Pancreas (tissue), 10 donors: ENCODE measurements around the gene SLC35A3. TPM values are rescaled to one million over a fixed set of nuclear protein-coding genes. Genes with fewer than 3 reads are reported as not detected.
"Not testable (repeated sequence)": the region's sequence is repeated elsewhere in the genome, so short reads cannot be mapped to it uniquely, and the experiment has no call there.

Source experiments
- ATAC-seq, 4 donors: fragments of 200-7000 bp; cut with Tn5 transposase; one replicate each; pipeline versions ENCODE4 v1.8.0 to v1.9.1; 2020; ENCODE audit warnings: mild to moderate bottlenecking in 4 of 4, moderate library complexity in 4 of 4
- DNase-seq, 6 donors: peaks; one replicate each; pipeline ENCODE4 v3.0.0-alpha.2; 2020
- FAIRE-seq: peaks from 2 replicates; lab custom pipeline; 2012; peaks lifted over from hg19 to GRCh38; lab: Jason Lieb, UNC
- H3K27ac ChIP-seq, 4 donors: fragments of 200-600 bp; sonication (generic); 1 replicate in 3 of 4; 2 replicates in 1 of 4; pipeline versions ENCODE4 v1.5.0 to v1.8.0; 2020
- H3K27me3 ChIP-seq, 4 donors: fragments of 200-600 bp; one replicate each; pipeline ENCODE4 v1.8.0; 2021
- H3K36me3 ChIP-seq, 3 donors: fragments of 200-600 bp; sonication (generic) in 1 of 3; one replicate each; pipeline versions ENCODE4 v1.5.0 to v1.8.0; 2020 to 2021
- H3K4me1 ChIP-seq, 3 donors: fragments of 200-600 bp; one replicate each; pipeline ENCODE4 v1.8.0; 2021
- H3K4me3 ChIP-seq, 4 donors: fragments of 200-600 bp; sonication (generic) in 2 of 4; one replicate each; pipeline versions ENCODE4 v1.5.0 to v1.8.0; 2020 to 2021
- H3K9me3 ChIP-seq, 4 donors: fragments of 200-600 bp; one replicate each; pipeline ENCODE4 v1.8.0; 2021
- CTCF ChIP-seq, 4 donors: fragments of 200-600 bp; sonication (generic) in 3 of 4; IDR thresholded peaks; one replicate each; pipeline versions ENCODE4 v1.5.0 to v1.8.0; 2021; ENCODE audit warnings: antibody characterized with exemption in 4 of 4
- WGBS, 2 donors: extraction: QIAGEN DNeasy Blood & Tissue Kit; methylation state at CpG; one replicate each; pipeline ENCODE4 v1.1.7; 2013; 5-methylcytosine and 5-hydroxymethylcytosine counted together
- intact Hi-C, 3 donors: fragments of 100-400 bp; cut with DNase I; formaldehyde crosslinking; loops; one replicate each; pipeline versions ENCODE4 v1.11.1 to v1.14.2; 2022
- polyA plus RNA-seq, 2 donors: library from polyadenylated mRNA; stranded (reverse); fragments of 200-250 nt; gene quantifications; one replicate each; pipeline ENCODE4 v1.2.3, GENCODE V29; 2013
- total RNA-seq, 6 donors: library from RNA; stranded (reverse); fragmentation: NEBNext Ultra II Directional in 4 of 6; extraction: Animal tissue kit (Norgen Biotek cat#: 25700) in 4 of 6; gene quantifications; one replicate each; pipeline versions ENCODE4 v1.2.1 to v1.2.4, GENCODE V29; 2021 to 2023
- donor health status: healthy with polysubstance abuse.
- donor health status: DM: no; HTN: no; CAD: no; lungs with moderate emphysema.
- donor health status: DM: no; HTN: no; CAD: no.
- donor health status: control.
- donor health status: control.
- donor health status: Bipolar disorder and iron deficiency.
- donor health status: DM: yes; HTN: yes; CAD: no.
- donor health status: DM: no; HTN: no; CAD: no.
- donor health status: DM: no; HTN: no; CAD: no.
- donor health status: DM: yes; HTN: yes; CAD: no.

Gene SLC35A3
- total and polyA plus RNA-seq, 8 donors: 6.3 to 15.6 (median 10.2) TPM

GRCh38 chr1:99955375-99955774 is 14.4 kb upstream of the SLC35A3 start:
- Histone ChIP-seq H3K9me3 (no peaks in the 10 kb centered on the region), H3K4me1 (no peaks in the 10 kb centered on the region), H3K36me3 (no peaks in the 10 kb centered on the region), H3K27ac (no peak overlapping the region), H3K27me3 (no peaks in the 10 kb centered on the region), H3K4me3 (no peak overlapping the region)
- intact Hi-C loops: no loop called here
- ATAC-seq (no peak), DNase-seq (no peak), FAIRE-seq (no peak)
- TF ChIP-seq CTCF (IDR thresholded peaks at IDR 0.05): no peak
- WGBS, 2 donors: 67 to 69% methylated on average over 3 of the region's 3 CpGs

- FAIRE-seq: no peak
- no peak for DNase-seq
- 49 to 64% methylated on average over 2 of the region's 2 CpGs for WGBS, 2 donors
These were observed 13.0 kb upstream of the SLC35A3 start for GRCh38 chr1:99956755-99957154.

GRCh38 chr1:99957818-99958217 is 12.0 kb upstream of the SLC35A3 start:
- FAIRE-seq (no peak), ATAC-seq (no peak), DNase-seq (no peak)
- no peaks in the 10 kb centered on the region for H3K9me3 ChIP-seq
- H3K27me3 ChIP-seq: no peaks in the 10 kb centered on the region
- no peaks in the 10 kb centered on the region for H3K36me3 ChIP-seq
- TF ChIP-seq CTCF (IDR thresholded peaks at IDR 0.05): no peak
- no peak overlapping the region for H3K27ac ChIP-seq
- intact Hi-C loops: no loop called here
- H3K4me1 ChIP-seq: no peaks in the 10 kb centered on the region
- 100% methylated on average over 1 of the region's 1 CpG for WGBS, 2 donors
- H3K4me3 ChIP-seq: no peak overlapping the region

More at GRCh38 chr1:99956755-99957154, 13.0 kb upstream of the SLC35A3 start:
- H3K27me3 ChIP-seq: no peaks in the 10 kb centered on the region
- no peak for TF ChIP-seq CTCF (IDR thresholded peaks at IDR 0.05)
- no peaks in the 10 kb centered on the region for H3K36me3 ChIP-seq
- intact Hi-C loops: no loop called here
- H3K4me1 ChIP-seq: no peaks in the 10 kb centered on the region
- H3K9me3 ChIP-seq: no peaks in the 10 kb centered on the region
- no peak overlapping the region for H3K4me3 ChIP-seq
- H3K27ac ChIP-seq: no peak overlapping the region
- ATAC-seq: peak in 1 of 4 donors; percentile 25

GRCh38 chr1:99959189-99959705 is 10.5 kb upstream of the SLC35A3 start:
- DNase-seq, H3K27ac ChIP-seq, H3K27me3 ChIP-seq, H3K9me3 ChIP-seq, ATAC-seq, H3K4me3 ChIP-seq, FAIRE-seq, H3K4me1 ChIP-seq, intact Hi-C loops, H3K36me3 ChIP-seq: not testable (repeated sequence)
- 22% methylated on average over 7 of the region's 7 CpGs for WGBS, 2 donors

GRCh38 chr1:99960260-99960659 is 9.5 kb upstream of the SLC35A3 start:
- ATAC-seq, FAIRE-seq: not testable (repeated sequence)

GRCh38 chr1:99963041-99963795 is 6.6 kb upstream of the SLC35A3 start:
- Histone ChIP-seq H3K36me3 (no peaks in the 10 kb centered on the region), H3K4me1 (peaks cover 0 to 7% (median 3%) of the 10 kb centered on the region in 3 donors), H3K27ac (no peak overlapping the region), H3K9me3 (no peaks in the 10 kb centered on the region), H3K4me3 (no peak overlapping the region), H3K27me3 (no peaks in the 10 kb centered on the region)
- no peak for ATAC-seq
- no peak for DNase-seq
- TF ChIP-seq CTCF (IDR thresholded peaks at IDR 0.05): no peak
- no peak for FAIRE-seq
- intact Hi-C loops: no loop called here

More at GRCh38 chr1:99960260-99960659, 9.5 kb upstream of the SLC35A3 start:
- H3K9me3 ChIP-seq, H3K36me3 ChIP-seq, H3K27ac ChIP-seq, H3K4me3 ChIP-seq, H3K4me1 ChIP-seq, DNase-seq, H3K27me3 ChIP-seq, intact Hi-C loops: not testable (repeated sequence)
- 88 to 96% methylated on average over 5 of the region's 5 CpGs for WGBS, 2 donors
